Measurements from ENCODE around the gene EMC9. TPM values are rescaled to one million over a fixed set of nuclear protein-coding genes. Genes with fewer than 3 reads are reported as not detected.

EMC9 gene
- polyA plus RNA-seq, 3 donors = 6.4 to 9.4 (median 8.5) TPM

GRCh38 chr14:24185026-24185425, 43.6 kb upstream of the EMC9 start:
- WGBS (ENCODE audit: insufficient coverage) = 98% methylated on average over 5 of the region's 7 CpGs
- Mint-ChIP-seq H3K27ac (peak overlapping the region in 2 of 7 donors; percentile 38 to 66), H3K27me3 (ENCODE audit: low read depth in 3 of 3) (peaks cover 0 to 3% (median 1%) of the 10 kb centered on the region in 3 donors), H3K4me1 (peaks cover 20% of the 10 kb centered on the region), H3K4me3 (no peak overlapping the region), H3K9me3 (no peaks in the 10 kb centered on the region), H3K36me3 (peaks cover 52 to 69% of the 10 kb centered on the region in 2 donors)
- Histone ChIP-seq H2AFZ (ENCODE audit: insufficient read depth, low read depth, low read length, poor library complexity, severe bottlenecking) (no peak overlapping the region), H3K79me2 (ENCODE audit: insufficient read depth, low read length) (no peaks in the 10 kb centered on the region), H3K4me1 (ENCODE audit: control insufficient read depth in 1 of 2, insufficient read depth in 2 of 2, low read length in 2 of 2) (peaks cover 18 to 21% of the 10 kb centered on the region in 2 donors), H3K4me2 (replicated peaks; ENCODE audit: extremely low read depth, low read length, poor library complexity, severe bottlenecking) (no peak overlapping the region), H3K4me3 (replicated peaks in 1 of 3; ENCODE audit: low read depth in 2 of 3, low read length in 3 of 3) (no peak overlapping the region), H3K9me3 (replicated peaks in 1 of 2; ENCODE audit: control insufficient read depth in 1 of 2, insufficient read depth in 1 of 2, low read length in 2 of 2) (no peaks in the 10 kb centered on the region), H4K20me1 (ENCODE audit: insufficient read depth, low read length) (no peaks in the 10 kb centered on the region), H3K36me3 (replicated peaks in 1 of 2; ENCODE audit: control insufficient read depth in 1 of 2, insufficient read depth in 2 of 2, low read length in 2 of 2) (peaks cover 33 to 67% of the 10 kb centered on the region in 2 donors), H3K27ac (ENCODE audit: low read depth in 1 of 2, low read length in 2 of 2) (no peak overlapping the region), H3K9ac (ENCODE audit: insufficient read depth, low read length, poor library complexity, severe bottlenecking) (no peak overlapping the region), H3K27me3 (ENCODE audit: control insufficient read depth in 2 of 2, insufficient read depth in 2 of 2, low read length in 2 of 2) (no peaks in the 10 kb centered on the region)
- TF ChIP-seq, protein P1, sequence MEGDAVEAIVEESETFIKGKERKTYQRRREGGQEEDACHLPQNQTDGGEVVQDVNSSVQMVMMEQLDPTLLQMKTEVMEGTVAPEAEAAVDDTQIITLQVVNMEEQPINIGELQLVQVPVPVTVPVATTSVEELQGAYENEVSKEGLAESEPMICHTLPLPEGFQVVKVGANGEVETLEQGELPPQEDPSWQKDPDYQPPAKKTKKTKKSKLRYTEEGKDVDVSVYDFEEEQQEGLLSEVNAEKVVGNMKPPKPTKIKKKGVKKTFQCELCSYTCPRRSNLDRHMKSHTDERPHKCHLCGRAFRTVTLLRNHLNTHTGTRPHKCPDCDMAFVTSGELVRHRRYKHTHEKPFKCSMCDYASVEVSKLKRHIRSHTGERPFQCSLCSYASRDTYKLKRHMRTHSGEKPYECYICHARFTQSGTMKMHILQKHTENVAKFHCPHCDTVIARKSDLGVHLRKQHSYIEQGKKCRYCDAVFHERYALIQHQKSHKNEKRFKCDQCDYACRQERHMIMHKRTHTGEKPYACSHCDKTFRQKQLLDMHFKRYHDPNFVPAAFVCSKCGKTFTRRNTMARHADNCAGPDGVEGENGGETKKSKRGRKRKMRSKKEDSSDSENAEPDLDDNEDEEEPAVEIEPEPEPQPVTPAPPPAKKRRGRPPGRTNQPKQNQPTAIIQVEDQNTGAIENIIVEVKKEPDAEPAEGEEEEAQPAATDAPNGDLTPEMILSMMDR (IDR thresholded peaks at IDR 0.05) = no peak
- DNase-seq = no peak
- intact Hi-C loops (cut with micrococcal nuclease) = no loop called here

DNA sequence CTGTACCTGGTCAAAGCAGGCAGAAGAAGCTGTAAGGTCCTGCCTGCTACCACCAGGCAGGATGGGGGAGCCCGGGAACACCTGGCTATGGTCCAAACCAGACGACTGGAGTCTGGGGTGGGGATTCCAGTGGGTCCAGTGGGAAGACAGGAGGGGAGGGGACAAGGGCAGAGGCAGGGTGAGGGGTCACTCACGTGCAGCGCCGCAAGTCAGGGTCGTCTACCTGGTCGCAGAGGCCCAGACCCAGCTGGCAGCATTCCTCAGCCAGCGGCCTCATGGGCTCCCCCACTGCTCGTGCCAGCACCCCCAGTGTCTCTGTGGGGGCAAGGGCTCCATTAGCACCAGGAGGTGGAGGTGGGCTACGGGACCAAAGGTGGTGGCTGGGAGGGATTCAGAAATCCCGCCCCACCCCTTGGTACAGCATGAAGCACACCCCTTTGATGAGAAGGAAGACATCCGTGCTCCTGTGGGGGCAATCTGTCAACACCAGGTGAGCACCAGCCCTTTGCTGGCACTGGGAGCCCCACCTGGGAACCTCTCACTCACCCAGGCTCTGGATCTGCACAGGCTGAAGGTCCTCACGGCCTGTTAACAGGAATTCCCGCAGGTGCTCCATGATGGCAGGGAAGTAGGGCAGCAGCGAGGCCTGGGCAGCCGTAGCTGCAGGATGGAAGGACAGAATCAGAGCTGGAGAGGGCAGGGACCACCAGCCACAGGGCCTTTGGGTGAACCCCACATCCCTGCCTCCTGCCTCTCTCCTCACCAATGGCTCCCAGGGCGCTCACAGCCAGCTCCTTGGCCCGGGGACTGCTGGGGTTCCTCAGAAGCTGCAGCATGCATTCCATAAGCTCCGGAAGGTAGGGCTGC, 42.9 kb upstream of the EMC9 start:
- Histone ChIP-seq H3K36me3 (replicated peaks in 1 of 2; ENCODE audit: control insufficient read depth in 1 of 2, insufficient read depth in 2 of 2, low read length in 2 of 2) (peaks cover 40 to 71% of the 10 kb centered on the region in 2 donors), H3K9me3 (replicated peaks in 1 of 2; ENCODE audit: control insufficient read depth in 1 of 2, insufficient read depth in 1 of 2, low read length in 2 of 2) (no peaks in the 10 kb centered on the region), H3K4me1 (ENCODE audit: control insufficient read depth in 1 of 2, insufficient read depth in 2 of 2, low read length in 2 of 2) (peaks cover 17% of the 10 kb centered on the region in 2 donors), H3K79me2 (ENCODE audit: insufficient read depth, low read length) (no peaks in the 10 kb centered on the region), H2AFZ (ENCODE audit: insufficient read depth, low read depth, low read length, poor library complexity, severe bottlenecking) (no peak overlapping the region), H3K27ac (ENCODE audit: low read depth in 1 of 2, low read length in 2 of 2) (no peak overlapping the region), H3K4me2 (replicated peaks; ENCODE audit: extremely low read depth, low read length, poor library complexity, severe bottlenecking) (no peak overlapping the region), H4K20me1 (ENCODE audit: insufficient read depth, low read length) (no peaks in the 10 kb centered on the region), H3K4me3 (replicated peaks in 1 of 3; ENCODE audit: low read depth in 2 of 3, low read length in 3 of 3) (no peak overlapping the region), H3K9ac (ENCODE audit: insufficient read depth, low read length, poor library complexity, severe bottlenecking) (no peak overlapping the region), H3K27me3 (ENCODE audit: control insufficient read depth in 2 of 2, insufficient read depth in 2 of 2, low read length in 2 of 2) (no peaks in the 10 kb centered on the region)
- TF ChIP-seq, protein P1 (IDR thresholded peaks at IDR 0.05) = no peak
- 96% methylated on average over 17 of the region's 19 CpGs for WGBS (ENCODE audit: insufficient coverage)
- Mint-ChIP-seq H3K36me3 (peaks cover 57 to 73% of the 10 kb centered on the region in 2 donors), H3K4me3 (no peak overlapping the region), H3K27me3 (ENCODE audit: low read depth in 3 of 3) (peaks cover 0 to 3% (median 1%) of the 10 kb centered on the region in 3 donors), H3K27ac (peak overlapping the region in 2 of 7 donors; percentile 13 to 66), H3K9me3 (no peaks in the 10 kb centered on the region), H3K4me1 (peaks cover 19% of the 10 kb centered on the region)
- intact Hi-C loops (cut with micrococcal nuclease) = no loop called here
- DNase-seq = no peak

Measured in CD14-positive monocyte (primary cell).